Stimulated activated naive CD8-positive, alpha-beta T cell treated with anti-CD3 and anti-CD28 coated beads, Interleukin-15, amount 100 ng/mL, for 72 hours (primary cell): ENCODE data around the gene CYB561D2.

Source experiments
- ATAC-seq: fragments of 150-1000 bp; cut with Tn5 transposase; 2 replicates; pipeline ENCODE4 v1.10.0; 2021; ENCODE audit warnings: mild to moderate bottlenecking, moderate library complexity
- DNase-seq, 2 donors: peaks; one replicate each; pipeline ENCODE4 v3.0.0; 2021 to 2022
- H3K27ac Mint-ChIP-seq, 2 donors: one replicate each; pipeline ENCODE4 v1.8.0; 2022; ENCODE audit warnings: mild to moderate bottlenecking in 2 of 2, mixed read lengths in 2 of 2, moderate library complexity in 2 of 2
- H3K27me3 Mint-ChIP-seq: one replicate; pipeline ENCODE4 v1.8.0; 2022; ENCODE audit warnings: mixed read lengths
- H3K4me1 Mint-ChIP-seq: one replicate; pipeline ENCODE4 v1.8.0; 2022; ENCODE audit warnings: mild to moderate bottlenecking, mixed read lengths
- H3K4me3 Mint-ChIP-seq, 2 donors: one replicate each; pipeline ENCODE4 v1.8.0; 2022; ENCODE audit warnings: mild to moderate bottlenecking in 2 of 2, mixed read lengths in 2 of 2, moderate library complexity in 1 of 2
- H3K9me3 Mint-ChIP-seq, 2 donors: one replicate each; pipeline ENCODE4 v1.8.0; 2022; ENCODE audit warnings: mixed read lengths in 2 of 2

CYB561D2 gene

DNA sequence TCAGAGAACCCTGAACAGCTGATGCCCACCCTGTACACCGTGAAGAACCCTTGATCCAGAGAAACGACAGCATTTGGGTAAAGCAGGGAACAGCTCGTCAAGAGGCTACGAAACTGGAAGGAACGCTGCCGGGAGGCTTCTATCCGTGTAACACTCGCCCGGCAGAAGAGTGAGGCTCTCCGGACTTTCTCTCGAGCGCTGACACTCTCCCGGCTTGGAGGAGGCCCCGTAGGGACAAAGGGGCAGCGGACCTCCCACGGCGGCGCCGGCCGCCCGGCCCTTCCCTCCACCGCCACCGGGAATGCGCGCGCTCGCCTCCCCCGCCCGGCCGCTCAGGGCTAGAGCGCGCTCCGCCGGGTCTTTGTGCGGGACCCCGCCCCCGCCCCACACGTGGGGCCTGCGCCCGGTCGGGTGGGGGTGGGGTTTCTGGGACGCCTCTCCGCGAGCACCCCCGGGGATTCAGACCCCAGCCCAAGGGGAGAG, 29.8 kb upstream of the CYB561D2 start:
- Mint-ChIP-seq H3K27me3 (no peaks in the 10 kb centered on the region), H3K27ac (peak overlapping the region; percentile 53 to 85), H3K4me1 (peaks cover 79% of the 10 kb centered on the region), H3K4me3 (peak overlapping the region; percentile 83 to 91), H3K9me3 (no peaks in the 10 kb centered on the region)
- DNase-seq: no peak
- peak; percentile 62 for ATAC-seq

DNA sequence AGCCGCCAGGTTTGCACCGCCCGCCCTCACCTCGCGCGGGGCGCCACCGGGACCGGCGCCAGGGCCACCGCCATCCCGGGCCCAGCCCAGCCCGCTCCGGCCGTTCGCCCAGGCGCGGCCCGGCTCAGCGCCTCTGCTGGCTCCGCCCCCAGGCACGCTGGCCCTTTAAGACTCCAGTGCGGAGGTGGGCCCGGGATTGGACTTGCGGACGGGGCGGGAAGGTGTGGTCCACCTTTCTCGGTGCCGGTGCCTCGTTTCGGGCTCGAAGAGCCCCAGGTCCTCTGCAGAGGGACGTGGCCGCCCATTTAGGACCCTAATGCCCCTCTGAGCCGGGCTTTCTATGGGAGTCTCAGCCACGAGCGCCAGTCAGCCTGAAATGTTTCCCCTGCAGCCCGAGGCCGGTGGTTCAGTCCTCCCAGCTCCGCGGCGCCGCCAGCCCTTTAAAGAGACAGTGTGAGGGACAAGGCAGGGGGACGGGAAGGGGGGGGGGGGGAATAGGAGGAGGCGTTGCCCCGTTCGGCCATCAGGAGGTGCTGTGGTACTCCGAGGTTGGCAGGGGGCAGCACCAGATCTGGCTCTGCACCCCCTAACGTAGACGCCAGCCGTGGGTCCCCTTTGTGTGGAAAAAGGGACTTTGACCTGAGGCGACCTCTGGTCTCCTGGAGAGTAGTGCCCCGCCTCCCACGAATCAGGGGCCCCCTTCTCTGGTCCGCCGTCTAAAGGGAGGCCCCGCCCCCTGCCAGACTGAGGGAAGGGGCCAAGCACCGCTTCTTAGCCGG, 29.1 kb upstream of the CYB561D2 start:
- no peaks in the 10 kb centered on the region for H3K9me3 Mint-ChIP-seq
- peaks cover 78% of the 10 kb centered on the region for H3K4me1 Mint-ChIP-seq

GRCh38 chr3:50322115-50322385, 28.6 kb upstream of the CYB561D2 start:
- peak overlapping the region; percentile 65 to 100 for H3K27ac Mint-ChIP-seq
- H3K27me3 Mint-ChIP-seq: no peaks in the 10 kb centered on the region
- no peak for ATAC-seq
- H3K4me1 Mint-ChIP-seq: peaks cover 78% of the 10 kb centered on the region
- H3K4me3 Mint-ChIP-seq: peak overlapping the region; percentile 83 to 85
- no peaks in the 10 kb centered on the region for H3K9me3 Mint-ChIP-seq
- no peak for DNase-seq

More for the DNA sequence above, 29.1 kb upstream of the CYB561D2 start:
- Mint-ChIP-seq H3K27ac (peak overlapping the region; percentile 99 to 100), H3K27me3 (no peaks in the 10 kb centered on the region), H3K4me3 (peak overlapping the region; percentile 83 to 85)
- ATAC-seq (peak; percentile 79), DNase-seq (peak; percentile 84 to 86)

DNA sequence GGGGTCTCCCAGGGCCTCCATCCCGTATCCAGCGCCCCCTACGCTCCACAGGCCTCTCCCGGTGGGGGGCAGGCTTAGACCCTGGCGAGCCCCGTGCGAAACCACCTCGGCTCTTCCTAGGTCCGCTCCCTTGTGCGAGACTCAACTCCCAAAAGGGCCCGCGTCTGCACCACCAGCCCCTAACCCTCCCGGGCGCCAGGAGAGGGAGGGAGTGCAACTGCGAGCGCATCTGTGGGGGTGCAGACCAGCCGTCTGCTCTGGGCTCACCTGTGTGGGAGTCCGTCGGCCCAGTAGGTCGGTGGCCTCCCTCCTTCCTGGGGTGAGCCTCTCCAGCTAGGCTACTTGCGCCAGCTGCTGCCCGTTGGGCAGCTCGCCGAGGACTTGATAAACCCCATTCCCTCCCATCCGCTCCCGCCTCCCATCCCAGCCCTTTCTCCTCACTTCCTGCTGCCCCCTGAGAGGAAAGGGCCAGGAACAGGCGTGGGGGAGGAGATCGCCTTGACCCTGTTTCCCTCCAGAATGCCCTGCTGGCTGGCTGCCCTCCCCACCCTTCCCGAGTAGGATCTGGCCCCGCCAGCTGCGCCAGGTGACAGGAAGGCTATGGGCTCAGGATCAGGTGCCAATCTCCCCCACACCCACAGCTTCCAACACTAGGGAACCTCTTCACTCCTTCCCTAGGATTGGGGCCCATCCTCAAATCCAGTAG, 28.1 kb upstream of the CYB561D2 start, which contains the start of gene HYAL2:
Gene HYAL2, minus strand, starts transcription at position 360 of the 706 bp plus-strand sequence. CDS start 2,256 bp downstream, outside the sequence.
- no peak for DNase-seq
- H3K27me3 Mint-ChIP-seq: no peaks in the 10 kb centered on the region
- H3K9me3 Mint-ChIP-seq: no peaks in the 10 kb centered on the region
- peak within 1 kb of the TSS; percentile 83 to 85 for H3K4me3 Mint-ChIP-seq
- ATAC-seq: no peak
- peak within 1 kb of the TSS; percentile 99 to 100 for H3K27ac Mint-ChIP-seq
- peaks cover 78% of the 10 kb centered on the region for H3K4me1 Mint-ChIP-seq

GRCh38 chr3:50323092-50323600, 27.5 kb upstream of the CYB561D2 start:
- Mint-ChIP-seq H3K27ac (peak overlapping the region in 1 of 2 donors; percentile 52), H3K27me3 (no peaks in the 10 kb centered on the region), H3K9me3 (no peaks in the 10 kb centered on the region), H3K4me3 (no peak overlapping the region), H3K4me1 (peaks cover 75% of the 10 kb centered on the region)
- DNase-seq (no peak), ATAC-seq (no peak)

- H3K9me3 Mint-ChIP-seq: no peaks in the 10 kb centered on the region
- H3K27ac Mint-ChIP-seq: peak overlapping the region in 1 of 2 donors; percentile 52
- no peak for ATAC-seq
- no peak overlapping the region for H3K4me3 Mint-ChIP-seq
- no peaks in the 10 kb centered on the region for H3K27me3 Mint-ChIP-seq
- peaks cover 70% of the 10 kb centered on the region for H3K4me1 Mint-ChIP-seq
- no peak for DNase-seq
Measured at GRCh38 chr3:50323614-50324199, 27.0 kb upstream of the CYB561D2 start.

- peaks cover 65% of the 10 kb centered on the region for H3K4me1 Mint-ChIP-seq
- DNase-seq (peak; percentile 68 to 71), ATAC-seq (peak; percentile 48)
- H3K4me3 Mint-ChIP-seq: no peak overlapping the region
- H3K27ac Mint-ChIP-seq: no peak overlapping the region
- H3K9me3 Mint-ChIP-seq: no peaks in the 10 kb centered on the region
- H3K27me3 Mint-ChIP-seq: no peaks in the 10 kb centered on the region
Measured at GRCh38 chr3:50324351-50325112, 26.1 kb upstream of the CYB561D2 start.

DNA sequence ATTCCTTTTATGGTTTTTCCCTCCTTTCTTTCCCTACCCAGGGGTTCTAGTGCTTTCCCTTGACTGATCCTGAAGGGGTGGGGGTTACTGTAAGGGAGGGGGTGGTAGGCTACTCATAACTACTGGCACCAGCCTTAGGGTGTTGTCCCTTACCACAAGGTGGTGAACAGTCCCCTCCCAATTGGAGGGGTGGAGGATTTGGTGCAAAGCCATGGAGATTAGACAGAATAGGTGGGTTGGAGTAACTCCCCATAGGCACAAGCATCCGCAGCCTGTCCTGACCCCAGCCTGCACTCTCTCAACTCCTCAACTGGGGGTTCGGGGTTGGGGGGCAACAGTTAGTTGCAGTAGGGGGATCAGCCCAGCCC, 25.6 kb upstream of the CYB561D2 start:
- Mint-ChIP-seq H3K4me1 (peaks cover 65% of the 10 kb centered on the region), H3K27me3 (no peaks in the 10 kb centered on the region), H3K4me3 (no peak overlapping the region), H3K27ac (peak overlapping the region in 1 of 2 donors; percentile 3), H3K9me3 (no peaks in the 10 kb centered on the region)
- no peak for DNase-seq
- no peak for ATAC-seq

- no peaks in the 10 kb centered on the region for H3K9me3 Mint-ChIP-seq
- H3K4me1 Mint-ChIP-seq: peaks cover 64% of the 10 kb centered on the region
- H3K27me3 Mint-ChIP-seq: no peaks in the 10 kb centered on the region
- DNase-seq: no peak
- H3K4me3 Mint-ChIP-seq: no peak overlapping the region
- peak overlapping the region in 1 of 2 donors; percentile 3 for H3K27ac Mint-ChIP-seq
- ATAC-seq: no peak
Measured at GRCh38 chr3:50325497-50326181, 25.0 kb upstream of the CYB561D2 start.

DNA sequence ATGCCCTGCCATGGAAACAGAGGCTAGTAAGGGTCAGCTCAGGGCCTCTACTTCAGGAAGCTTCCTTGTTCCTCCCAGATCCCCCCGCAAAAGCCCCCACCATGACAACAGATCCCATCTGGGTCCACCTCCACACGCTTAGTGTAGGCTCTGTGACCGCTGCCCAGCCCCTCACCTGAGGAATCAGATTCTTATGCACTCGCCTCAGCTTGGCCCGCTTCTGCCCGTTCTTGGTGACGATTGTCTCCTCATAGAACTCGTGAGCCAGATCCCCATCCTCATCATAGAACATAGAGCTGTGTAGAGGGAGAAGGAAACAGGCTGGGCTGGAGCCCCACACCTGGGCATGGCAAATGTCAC, 24.5 kb upstream of the CYB561D2 start:
- Mint-ChIP-seq H3K4me1 (peaks cover 63% of the 10 kb centered on the region), H3K9me3 (no peaks in the 10 kb centered on the region), H3K27me3 (no peaks in the 10 kb centered on the region), H3K4me3 (no peak overlapping the region), H3K27ac (no peak overlapping the region)
- DNase-seq: no peak
- ATAC-seq: no peak

GRCh38 chr3:50327129-50327528, 23.5 kb upstream of the CYB561D2 start:
- DNase-seq (no peak), ATAC-seq (no peak)
- H3K4me3 Mint-ChIP-seq: peak overlapping the region; percentile 87
- no peaks in the 10 kb centered on the region for H3K27me3 Mint-ChIP-seq
- peak overlapping the region; percentile 76 to 95 for H3K27ac Mint-ChIP-seq
- H3K4me1 Mint-ChIP-seq: peaks cover 60% of the 10 kb centered on the region
- no peaks in the 10 kb centered on the region for H3K9me3 Mint-ChIP-seq

GRCh38 chr3:50327943-50328691, 22.5 kb upstream of the CYB561D2 start, which contains the start of gene TUSC2:
Gene TUSC2 (minus strand): TSS chr3:50328223. CDS start chr3:50328099, 124 bp downstream.
- no peaks in the 10 kb centered on the region for H3K27me3 Mint-ChIP-seq
- H3K27ac Mint-ChIP-seq: peak within 1 kb of the TSS; percentile 79 to 95
- peak within 1 kb of the TSS; percentile 87 for H3K4me3 Mint-ChIP-seq
- H3K4me1 Mint-ChIP-seq: peaks cover 50% of the 10 kb centered on the region
- DNase-seq (peak; percentile 89 to 95), ATAC-seq (peak; percentile 93)
- no peaks in the 10 kb centered on the region for H3K9me3 Mint-ChIP-seq

- DNase-seq: no peak
- no peaks in the 10 kb centered on the region for H3K27me3 Mint-ChIP-seq
- no peaks in the 10 kb centered on the region for H3K9me3 Mint-ChIP-seq
- no peak overlapping the region for H3K27ac Mint-ChIP-seq
- no peak for ATAC-seq
- peaks cover 50% of the 10 kb centered on the region for H3K4me1 Mint-ChIP-seq
- no peak overlapping the region for H3K4me3 Mint-ChIP-seq
Measured at GRCh38 chr3:50330330-50330729, 20.3 kb upstream of the CYB561D2 start.

GRCh38 chr3:50331364-50331907, 19.2 kb upstream of the CYB561D2 start:
- no peaks in the 10 kb centered on the region for H3K9me3 Mint-ChIP-seq
- peaks cover 57% of the 10 kb centered on the region for H3K4me1 Mint-ChIP-seq
- DNase-seq (no peak), ATAC-seq (no peak)
- no peak overlapping the region for H3K4me3 Mint-ChIP-seq
- no peak overlapping the region for H3K27ac Mint-ChIP-seq
- no peaks in the 10 kb centered on the region for H3K27me3 Mint-ChIP-seq
